GM20000 (cell line): ENCODE data around the gene AGAP1.

Experiments used
- DNase-seq: peaks from one replicate; pipeline ENCODE4 v3.0.0; 2012; ENCODE audit warnings: low spot score
- CTCF ChIP-seq: IDR thresholded peaks from 2 replicates; pipeline ENCODE4 v1.5.1; 2012; ENCODE audit warnings: mild to moderate bottlenecking, control low read depth; ENCODE audit errors: extremely low read depth, missing control alignments

Gene AGAP1

DNA sequence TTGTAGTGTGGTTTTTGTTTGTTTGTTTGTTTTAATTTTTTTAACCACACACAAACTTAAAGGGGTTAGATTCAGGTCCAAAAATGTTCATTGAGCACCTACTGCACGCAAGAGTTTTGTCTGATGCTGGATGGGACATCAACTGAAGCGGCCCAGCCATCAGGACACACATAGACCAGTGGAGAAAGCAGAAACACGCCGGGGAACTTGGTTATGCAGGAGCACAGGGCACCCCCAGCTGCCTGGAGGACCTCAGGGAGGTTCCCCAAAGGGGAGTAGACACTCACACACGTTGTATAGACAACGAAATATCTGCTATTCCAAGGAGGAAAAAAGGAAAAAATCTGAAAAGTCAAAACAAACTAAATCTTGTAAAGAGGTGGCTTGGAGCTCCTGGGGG is 482.7 kb downstream of the AGAP1 start:
- DNase-seq: no peak
- TF ChIP-seq CTCF: no peak

DNA sequence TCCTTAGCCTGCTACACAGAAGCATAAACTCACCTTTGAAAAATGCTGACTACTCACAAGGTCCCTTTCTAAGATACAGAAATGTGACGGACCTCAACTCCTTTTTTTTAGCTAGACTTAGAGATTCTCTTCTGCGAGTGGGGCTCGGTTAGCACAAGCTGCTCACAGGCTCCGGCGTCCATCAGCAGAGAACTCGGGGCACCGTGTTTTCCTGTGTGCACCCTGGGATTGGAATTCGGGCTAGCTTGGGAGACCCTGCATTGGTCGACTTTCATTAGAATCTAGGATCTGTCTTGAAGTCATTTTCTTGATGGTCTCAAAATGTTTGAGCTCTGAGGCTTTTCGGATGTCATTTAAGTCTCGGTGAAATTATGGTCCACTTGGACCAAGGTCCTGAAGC is 483.1 kb downstream of the AGAP1 start:
- TF ChIP-seq CTCF: no peak
- no peak for DNase-seq

- no peak for TF ChIP-seq CTCF
- no peak for DNase-seq
Observed at GRCh38 chr2:235977445-235977844, 483.6 kb downstream of the AGAP1 start.

DNA sequence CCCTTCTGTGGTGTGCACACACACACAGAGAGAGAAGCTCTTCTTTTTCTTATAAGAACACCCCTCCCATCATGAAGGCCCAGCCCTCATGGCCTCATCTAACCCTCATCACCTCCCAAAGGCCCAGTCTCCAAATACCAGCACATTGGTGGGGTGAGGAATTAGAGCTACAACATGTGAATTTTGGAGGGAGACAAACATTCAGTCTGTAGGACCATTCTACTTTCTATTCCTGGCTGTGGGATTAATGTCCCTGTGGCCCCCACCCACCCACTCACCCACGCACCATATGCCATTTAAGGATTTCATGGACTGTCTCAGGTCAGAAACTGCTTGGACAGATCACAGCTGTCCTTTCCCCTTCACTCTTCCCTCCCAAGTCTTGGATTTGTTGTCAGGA is 484.2 kb downstream of the AGAP1 start:
- no peak for TF ChIP-seq CTCF
- DNase-seq: no peak

GRCh38 chr2:235979037-235979436 is 485.2 kb downstream of the AGAP1 start:
- no peak for DNase-seq
- no peak for TF ChIP-seq CTCF

DNA sequence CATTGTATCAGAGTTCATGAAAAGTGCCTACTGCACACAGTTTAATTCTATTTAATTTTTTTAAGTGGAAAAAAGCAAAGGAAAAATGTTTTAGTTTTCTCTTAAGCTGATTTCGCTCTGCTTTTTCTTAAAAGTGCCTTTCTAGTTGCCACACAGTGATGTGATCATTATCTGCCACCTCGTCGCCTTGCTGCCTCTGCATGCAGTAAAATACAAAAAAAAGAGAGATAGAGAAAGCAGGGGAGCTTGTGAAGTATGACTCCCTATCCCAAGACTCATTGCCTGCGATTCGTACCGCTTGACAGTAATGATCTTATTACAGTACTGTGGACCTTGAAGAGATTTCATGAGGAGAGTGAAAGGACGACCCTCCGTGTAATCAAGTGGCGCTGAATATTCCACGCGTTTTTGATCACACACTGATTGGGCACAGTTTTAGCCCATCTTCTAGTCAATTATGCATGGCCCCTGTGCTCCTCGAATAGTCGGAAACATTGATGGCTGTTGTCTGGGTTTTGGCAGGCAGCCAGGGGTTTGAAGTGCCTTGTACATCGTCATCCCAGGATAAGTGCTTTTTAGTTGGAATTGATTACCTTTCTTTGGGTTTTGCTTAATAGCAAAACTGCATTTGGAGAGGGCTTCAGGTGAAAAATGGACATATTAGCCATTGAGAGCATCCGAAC is 486.1 kb downstream of the AGAP1 start:
- no peak for DNase-seq
- TF ChIP-seq CTCF: no peak

DNA sequence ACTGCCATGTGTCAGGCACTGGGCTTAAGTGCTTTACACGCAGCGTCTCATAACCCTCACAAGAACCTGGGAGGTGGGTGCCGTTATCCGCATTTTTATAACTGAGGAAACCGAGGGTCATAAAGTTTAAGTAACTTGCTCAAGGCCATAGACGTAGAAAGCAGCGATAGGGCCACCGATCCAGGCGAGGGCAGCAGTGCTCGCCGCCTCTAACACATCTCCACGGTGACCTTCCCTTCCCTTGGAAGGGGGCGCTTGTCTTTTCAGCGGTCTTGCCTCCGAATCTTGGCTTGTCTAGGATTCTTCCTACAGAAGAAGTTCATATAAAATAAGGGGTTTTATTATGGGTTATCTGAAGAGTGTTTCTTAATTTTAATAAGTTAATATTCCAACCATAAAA is 487.8 kb downstream of the AGAP1 start:
- DNase-seq: no peak
- no peak for TF ChIP-seq CTCF
